HG03460 (cell line): ENCODE results near the gene VGLL4.

Experiments
- ATAC-seq: cut with Tn5 transposase; IDR thresholded peaks from one replicate; pipeline ENCODE4 v1.9.1; 2021; ENCODE audit not compliant: unreplicated experiment

Gene VGLL4

DNA sequence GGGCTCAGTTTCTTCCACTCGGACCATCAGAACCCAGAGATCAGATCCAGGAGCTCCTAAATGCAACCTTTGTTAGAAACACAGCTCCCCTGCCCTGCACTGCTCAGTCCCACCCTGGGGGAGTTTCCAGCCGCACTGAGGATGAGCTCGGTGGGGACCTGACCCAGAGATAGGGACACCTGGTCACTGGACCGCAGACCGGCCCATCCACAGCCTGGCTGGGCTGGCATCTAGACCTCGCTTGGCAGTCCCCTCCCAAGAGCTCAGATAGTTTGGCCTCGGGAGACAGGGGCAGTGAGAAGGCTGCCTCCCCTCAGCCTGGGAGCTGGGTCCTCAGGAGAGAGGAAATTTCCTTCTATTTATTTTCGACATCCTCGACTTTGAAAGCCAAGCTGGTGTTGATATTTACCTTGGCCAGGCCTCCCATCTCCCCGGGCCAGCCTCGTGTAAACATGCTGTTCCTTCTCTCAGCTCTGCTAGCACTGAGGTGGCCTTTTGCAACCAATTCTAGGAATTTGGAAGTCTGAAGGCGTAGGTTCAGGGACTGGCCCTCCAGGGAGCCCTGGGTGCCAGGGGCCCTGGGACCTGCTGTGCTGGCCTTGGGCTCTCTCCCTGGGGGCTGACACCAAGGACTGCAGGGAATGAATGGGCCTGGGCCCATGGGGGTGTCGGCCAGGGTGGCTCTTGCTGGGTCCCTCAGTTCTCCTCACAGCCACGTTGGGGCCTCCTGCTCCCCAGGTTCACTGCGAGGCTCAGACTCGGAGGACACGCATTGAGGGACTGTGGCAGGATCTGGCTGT, 90.1 kb downstream of the VGLL4 start:
- ATAC-seq: no peak

DNA sequence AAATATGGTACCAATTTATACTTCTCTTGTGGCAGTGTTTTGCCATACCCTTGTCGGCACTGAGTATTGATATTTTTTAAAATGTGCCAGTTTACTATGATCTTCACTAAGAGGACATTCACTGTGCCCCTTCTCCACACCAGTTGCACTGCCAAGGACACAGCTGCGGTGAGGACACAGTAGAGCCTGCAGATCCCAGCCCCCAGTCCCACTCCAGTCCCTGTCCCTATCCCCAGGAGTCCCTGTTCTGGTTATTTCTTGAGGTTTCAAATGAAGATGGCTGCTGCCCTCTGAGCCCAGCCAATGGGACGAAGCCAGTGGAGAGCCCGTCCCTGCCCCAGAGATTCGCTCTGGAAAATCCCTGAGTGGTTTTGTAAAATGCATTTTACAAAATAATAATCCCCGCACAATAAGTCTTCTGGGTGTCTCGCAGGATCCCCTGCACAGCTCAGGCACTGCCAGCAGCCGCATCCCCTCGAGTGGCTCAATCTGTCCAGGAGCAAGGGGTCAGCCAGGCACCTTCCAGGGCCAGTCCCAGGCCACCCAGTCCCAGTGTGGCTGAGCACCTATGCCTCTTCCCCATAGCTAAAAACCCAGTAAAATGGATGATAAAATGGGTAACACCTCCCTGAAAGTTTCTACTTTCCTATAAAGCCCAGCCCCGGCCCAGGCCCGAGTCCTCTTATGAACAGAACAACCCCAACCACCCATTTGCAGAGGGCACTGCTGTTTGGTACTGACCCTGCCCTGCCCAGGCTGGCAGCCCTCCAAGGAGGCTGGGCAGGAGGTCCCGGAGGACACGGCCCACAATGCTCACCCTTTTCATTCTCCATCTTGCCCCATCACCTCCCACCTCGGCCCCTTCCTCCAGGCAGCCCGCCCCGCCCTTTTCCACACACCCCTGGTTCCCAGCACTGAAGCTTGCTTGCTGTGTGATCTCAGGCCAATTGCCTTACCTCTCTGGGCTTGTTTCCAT, 91.1 kb downstream of the VGLL4 start:
- ATAC-seq: no peak

DNA sequence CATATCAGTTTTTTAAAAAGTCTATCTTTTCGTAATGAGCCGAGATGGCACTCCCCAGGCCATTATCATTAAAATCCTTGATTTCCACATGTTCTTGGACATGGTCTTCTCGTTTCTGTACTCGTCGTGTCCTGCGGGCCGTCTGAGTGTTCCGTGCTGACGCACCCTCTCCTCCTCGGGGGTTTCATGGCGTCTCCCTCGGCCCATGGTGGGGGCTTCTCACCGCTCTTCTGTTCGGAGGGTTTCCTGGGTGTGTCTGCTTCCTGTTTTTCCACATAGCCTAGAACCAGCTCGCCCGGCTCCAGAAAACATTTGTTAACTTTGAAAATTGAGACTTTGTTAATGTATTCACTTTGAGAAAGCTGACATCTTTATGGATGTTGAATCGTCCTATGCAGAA, 92.7 kb downstream of the VGLL4 start:
- ATAC-seq: no peak

DNA sequence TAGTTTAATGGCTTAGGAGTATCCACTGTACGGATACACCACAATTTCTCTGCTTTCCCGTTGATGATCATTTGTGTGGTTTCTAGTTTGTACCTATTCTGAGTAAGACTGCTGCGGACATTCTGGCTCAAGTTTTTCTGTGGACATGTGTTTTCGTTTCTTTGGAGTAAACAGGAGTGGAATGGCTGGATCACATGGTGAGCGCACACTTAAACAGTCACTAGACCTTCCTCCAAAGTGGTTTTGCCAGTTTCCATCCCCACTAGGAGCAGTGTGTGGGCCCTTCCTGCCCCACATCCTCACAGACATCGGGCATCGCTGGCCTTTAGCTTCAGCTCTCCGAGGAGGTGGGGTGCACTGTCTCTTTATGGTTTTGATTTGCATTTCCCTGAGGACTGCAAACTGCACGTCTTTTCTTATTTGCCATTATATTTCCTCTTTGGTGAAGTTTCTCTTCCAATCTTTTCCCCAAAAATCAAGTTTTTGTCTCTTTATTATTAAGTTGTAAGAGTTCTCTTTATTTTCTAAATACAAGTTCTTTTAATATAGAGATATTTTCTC, 94.1 kb downstream of the VGLL4 start:
- ATAC-seq: no peak

DNA sequence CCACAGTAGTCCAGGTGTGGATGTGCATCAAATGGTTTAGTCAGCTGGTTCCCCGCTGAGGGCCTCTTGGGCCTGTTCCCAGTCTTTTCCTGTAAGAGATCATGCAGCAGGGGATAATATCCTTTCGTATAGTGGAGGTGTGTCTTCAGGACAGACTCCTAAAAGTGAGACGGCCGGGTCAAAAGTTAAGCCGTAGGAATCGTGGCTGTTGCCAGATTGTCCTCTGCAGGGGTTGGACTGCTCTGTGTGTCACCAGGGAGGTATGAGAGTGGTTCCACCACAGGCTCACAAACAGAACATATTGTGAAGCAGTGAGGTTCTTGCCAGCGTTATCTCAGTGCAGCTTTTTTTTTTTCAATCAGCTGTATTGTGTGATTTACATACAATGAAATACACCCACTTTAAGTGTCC, 95.0 kb downstream of the VGLL4 start:
- no peak for ATAC-seq

DNA sequence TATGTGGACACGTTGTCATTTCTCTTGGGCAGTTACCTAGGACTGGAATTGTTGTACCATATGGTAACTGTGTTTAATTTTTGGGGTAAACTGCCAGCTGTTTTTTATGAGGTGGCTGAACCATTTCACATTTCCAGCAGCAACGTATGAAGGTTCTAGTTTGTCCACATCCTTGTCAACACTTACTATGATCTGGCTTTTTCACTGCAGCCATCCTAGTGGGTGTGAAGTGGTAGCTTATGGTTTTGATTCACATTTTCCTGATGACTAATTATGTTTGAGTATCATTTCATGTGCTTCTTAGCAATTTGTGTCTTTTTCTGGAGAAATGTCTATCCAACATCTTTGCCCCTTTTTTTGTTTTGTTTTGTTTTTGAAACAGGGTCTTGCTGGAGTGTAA, 96.2 kb downstream of the VGLL4 start:
- no peak for ATAC-seq

DNA sequence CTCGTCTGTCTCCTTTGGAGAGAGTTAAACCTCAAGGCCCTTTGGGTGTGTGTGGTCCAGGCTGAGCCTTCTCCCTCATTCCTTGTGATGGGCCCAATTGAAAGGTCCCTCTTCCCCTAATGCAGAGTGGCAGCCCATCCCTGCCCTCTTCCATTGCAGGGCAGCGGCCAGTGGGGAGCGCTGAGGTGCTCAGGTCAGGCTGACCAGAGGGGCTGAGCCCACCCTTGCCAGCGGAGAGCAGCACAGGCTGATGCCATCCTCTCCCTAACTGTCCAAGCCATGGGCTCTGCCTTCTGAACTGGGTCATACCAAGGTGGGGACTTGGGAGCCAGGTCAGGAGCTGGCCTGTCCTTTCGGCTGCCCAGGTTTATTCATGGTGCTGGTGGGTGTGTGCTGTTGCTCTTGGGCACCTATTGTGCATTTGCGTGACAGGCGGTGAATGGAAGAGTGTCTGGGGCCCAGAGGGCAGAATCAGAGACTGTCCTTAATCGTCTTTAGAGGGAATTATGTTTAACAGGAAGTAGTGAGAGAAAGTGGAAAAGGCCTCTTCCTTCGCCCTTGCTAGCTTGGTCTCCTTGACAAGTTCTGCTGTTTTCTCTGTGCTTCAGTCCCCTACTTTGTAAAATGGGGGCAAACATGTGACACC, 96.9 kb downstream of the VGLL4 start:
- no peak for ATAC-seq

DNA sequence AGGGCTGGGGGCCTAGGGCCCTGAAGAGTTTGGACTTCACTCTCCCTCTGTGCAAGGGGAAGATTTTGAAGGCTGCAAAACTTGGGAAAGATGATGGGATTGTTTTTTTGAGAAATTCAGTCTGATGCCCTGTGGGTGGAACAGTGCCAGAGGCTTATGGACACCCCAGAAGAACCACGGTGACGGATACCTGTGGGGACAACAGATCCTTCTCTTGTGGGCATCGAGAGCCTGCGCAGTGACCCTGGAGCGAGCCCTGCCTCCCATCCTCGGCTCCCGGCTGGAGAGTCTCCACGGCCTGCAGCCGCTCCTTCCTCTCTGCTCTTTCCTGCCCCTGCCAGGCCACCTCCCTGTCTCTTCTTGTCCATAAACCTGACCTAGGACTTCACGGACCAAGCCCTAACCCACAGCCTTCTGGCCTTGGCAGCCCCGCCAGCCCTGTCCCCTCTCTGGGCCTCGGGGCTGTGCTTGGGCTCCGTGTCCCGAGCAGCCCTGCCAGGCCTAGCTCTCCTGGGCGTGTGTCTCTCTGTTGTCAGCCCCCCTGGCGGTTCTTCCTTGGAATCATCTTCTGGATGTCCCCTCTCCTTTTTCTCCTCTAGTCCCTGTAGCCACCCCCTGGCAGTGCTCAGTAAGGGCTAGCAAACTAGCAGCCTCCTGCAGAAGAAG, 98.4 kb downstream of the VGLL4 start:
- ATAC-seq: no peak

DNA sequence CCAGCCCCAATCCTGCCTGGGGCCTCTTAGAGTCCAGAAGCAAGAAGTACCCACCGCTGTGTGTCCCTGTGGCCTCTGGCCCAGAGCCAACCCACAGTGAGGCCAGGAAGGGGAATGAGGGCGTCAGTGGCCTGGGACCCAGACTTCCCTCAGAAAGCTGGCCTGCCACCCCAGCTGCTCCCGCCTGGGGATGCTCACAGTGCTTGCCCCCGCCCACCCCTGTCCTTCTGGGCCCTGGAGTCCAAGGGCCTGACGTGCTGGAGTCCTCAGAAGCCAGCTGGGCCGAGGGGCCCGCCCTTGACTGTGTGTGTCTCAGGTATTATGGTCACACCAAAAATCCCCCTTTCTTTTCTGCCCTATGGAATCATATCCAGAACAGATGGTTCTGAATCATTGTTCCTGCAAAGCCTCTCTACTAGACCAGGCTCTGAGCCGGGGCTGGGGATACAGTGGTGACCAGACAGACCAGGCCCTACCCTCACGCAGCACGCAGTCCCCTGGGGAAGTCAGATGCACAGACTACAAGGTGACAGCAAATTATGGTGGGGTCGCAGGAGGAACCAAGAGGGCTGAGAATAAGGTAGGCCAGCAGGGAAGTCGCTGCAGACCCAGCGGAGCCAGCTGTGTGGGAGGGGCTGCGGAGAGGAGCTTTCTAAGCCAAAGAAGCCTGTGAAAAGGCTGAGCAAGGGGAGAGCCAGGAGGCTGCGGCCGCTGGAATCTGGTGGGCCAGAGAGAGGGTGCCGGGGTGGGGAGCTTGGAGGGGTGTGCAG, 99.1 kb downstream of the VGLL4 start:
- ATAC-seq: no peak

DNA sequence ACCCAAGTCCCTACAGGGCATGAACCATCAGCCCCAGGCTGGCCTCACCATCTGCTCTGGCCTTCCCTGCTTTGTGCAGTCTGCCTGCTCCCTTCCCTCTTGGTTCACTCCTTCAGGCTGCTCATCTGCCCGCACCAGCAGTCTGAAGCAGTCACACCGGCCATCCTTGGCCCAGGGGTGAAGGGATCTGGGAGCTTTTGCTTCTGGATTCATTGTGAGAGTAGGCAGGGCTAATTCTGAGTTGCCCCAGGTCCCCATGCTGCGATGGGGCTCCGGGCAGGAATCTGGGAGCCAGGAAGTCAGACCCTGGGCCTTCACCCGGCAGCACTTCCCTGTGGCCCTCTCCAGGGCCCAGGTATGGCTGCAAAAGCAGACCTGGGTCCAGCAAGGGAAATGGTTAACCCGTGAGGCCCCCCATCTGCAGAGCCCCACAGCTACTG, 99.7 kb downstream of the VGLL4 start:
- ATAC-seq: no peak

DNA sequence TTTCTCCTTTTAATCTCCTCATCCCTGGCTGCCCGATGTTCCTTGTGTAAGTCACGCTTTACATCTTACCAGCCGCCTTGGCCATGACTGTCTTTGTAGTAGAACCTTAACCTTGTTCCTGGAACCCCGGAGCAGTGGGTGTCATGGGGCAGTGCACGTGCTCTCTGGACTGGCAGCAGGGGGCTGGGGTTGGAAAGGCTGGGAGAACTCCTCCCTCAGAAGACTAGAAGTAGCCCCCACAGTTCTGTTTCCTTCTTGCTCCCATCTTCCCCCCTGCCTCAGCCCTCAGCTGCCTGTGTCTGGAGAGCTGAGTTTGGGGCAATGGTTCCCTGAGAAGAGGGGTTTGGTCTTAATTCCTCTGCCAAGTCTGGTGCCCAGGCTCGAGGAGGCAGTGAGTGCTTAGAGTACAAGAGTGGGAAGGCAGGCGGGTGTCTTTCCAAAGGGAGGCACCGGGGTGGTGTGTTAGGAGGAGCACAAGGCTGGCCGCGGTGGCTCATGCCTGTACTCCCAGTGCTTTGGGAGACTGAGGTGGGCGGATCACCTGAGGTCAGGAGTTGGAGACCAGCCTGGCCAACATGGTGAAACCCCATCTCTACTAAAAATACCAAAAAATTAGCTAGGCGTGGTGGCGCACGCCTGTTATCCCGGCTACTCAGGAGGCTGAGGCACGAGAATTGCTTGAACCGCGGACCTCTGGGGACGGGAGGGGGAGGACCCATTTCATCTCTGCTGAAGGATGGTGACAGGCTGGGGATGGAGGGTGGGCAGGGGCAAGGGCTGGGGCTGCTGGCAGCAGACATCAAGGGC, 100.4 kb downstream of the VGLL4 start:
- no peak for ATAC-seq

DNA sequence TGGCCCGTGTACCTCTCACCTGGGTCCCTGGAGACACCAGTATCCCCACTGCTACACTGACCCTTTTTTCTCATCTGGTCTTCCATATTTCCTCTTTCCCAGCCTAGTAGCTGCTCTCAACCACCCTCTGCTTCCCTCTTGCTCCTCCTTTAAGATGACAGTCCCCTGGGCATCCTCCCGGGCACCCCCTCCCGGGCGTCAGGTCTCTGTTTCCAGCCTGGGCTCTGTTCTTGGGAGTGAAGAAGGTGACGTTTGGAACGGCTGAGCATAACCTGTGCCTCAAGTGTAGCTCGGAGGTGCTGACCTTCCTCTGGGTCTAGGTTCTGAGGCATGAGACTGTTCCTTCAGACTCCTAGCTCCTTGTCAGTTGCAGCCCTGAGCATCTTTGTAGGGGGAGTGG, 101.2 kb downstream of the VGLL4 start:
- ATAC-seq: no peak

DNA sequence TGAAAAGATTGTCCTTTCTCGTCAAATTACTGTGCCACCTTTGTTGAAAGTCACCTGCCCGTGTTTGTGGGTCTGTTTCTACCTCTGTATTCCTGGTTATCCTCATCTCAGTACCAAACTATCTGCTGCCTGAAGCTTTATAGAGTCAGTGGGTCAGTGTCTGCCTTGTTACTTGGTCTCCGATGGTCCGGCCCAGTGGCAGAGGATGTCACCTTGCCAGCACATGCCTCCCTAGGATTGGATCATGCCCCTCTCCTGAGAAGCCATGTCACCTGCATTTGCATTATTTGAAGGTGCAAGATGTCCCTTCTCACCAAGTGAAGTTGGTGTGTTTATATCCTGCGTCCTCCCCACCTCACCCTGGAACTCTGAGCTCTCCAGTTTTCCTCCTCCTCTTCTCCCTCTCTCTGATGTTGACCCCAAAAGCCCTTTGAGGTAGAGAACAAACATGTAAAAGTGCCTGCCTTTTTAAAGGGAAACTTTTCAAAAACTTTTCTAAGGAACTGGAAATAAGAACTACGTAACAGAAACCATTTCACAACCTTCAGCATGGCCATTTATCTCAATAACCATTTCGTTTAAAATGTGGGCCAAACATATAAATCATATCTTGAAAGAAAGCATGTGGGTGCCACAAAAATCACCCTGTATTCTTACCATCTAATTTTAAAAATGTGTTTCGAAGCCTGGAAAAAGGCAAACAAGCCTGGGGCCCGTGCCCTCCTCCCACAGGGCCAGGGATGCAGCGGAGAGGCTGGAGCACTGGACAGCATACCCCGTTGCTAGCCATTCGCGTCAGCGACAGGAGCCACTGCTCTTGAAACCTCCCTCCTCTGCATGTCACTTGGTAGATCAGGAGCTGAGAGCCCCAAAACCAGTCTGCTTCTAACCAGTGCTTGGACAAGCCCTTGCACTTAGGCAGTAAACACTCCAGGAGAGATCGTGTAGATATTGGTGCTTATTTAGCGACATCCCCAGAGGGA, 102.1 kb downstream of the VGLL4 start:
- ATAC-seq: no peak

DNA sequence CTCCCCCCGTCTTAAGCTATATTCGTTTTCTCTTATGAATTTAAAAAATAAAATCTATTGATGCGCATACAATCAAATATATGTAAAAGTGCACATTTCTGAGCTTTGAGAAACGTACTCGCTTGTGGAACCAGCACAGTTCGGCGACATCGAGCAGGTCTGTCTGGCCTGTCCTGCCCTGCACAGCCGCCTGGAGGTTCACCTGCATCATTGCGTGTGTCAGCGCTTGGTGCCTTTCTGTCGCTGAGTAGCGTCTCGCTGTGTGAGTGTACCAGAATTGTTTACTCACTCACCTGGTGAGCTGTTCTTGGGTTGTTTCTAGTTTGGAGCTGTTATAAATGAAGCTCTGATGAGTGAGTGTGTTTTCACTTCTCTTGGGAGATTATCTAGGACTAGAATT, 104.0 kb downstream of the VGLL4 start:
- ATAC-seq: no peak

DNA sequence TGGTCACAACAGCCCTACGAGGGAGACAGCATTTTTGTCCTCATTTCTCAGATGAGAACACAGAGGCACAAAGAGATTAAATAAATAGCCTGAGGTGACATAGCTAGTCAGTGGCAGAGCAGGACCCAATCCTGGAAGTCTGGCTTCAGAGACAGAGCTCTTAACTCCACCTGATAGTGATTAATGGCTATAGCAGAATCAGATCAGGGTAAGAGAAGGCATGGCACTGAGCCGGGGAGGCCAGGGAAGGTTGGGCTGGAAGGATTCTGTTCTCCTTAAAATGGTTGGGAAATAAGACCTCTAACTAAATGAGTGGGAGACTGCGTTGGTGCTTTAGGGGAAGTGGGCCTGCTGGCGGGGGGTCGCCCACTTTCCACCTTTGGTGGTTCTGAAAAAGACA, 104.5 kb downstream of the VGLL4 start:
- no peak for ATAC-seq

DNA sequence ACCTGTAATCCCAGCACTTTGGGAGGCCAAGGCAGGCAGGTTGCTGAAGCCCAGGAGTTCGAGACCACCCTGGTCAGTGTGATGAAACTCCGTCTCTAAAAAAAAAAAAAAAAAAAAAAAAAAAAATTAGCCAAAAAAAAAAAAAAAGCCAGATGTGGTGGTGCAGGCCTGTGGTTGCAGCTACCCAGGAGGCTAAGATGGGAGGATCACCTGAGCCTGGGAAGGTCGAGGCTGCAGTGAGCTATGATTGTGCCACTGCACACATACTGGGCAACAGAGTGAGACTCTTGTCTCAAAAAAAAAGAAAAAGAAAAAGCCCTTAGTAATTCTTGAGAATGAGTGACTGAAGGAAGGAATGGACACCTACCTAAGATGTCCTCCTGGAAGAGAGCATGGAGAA, 105.1 kb downstream of the VGLL4 start:
- ATAC-seq: no peak

DNA sequence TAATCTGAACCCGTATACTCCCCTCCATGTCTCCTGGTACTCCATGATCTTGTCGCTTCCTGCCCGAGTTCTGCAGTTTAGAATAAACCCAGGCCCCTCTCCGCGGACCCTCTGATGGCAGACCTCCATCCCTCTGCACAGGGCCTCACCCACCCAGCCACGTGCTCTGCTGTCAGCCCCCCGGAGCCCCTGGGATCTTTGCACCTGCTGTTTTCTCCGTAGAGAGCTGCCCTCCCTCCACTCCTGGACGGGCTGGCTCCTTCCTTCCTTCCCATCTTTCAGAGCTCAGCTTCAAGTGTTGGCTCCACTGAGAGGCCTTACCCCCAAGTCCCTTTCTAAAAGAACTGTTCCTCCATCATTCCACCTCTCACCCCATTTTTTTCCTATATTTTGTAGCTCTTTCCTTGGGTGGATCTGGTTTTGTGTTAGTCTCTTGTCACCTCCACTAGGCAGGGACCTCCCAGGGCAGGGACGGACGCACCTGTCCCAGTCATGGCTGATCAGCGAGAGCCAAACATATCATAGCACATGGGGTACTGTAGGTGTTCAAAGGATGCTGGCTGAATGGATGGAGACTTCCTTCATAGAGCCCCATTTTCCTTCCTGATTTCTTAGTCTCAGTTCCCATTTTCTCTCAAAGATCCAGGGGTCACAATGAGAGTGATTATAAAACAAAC, 106.6 kb downstream of the VGLL4 start:
- ATAC-seq: no peak
